Measurements from ENCODE around the gene RNASE4.
"Not testable (repeated sequence)": the region's sequence is repeated elsewhere in the genome, so short reads cannot be mapped to it uniquely, and the experiment has no call there.

Gene RNASE4

DNA sequence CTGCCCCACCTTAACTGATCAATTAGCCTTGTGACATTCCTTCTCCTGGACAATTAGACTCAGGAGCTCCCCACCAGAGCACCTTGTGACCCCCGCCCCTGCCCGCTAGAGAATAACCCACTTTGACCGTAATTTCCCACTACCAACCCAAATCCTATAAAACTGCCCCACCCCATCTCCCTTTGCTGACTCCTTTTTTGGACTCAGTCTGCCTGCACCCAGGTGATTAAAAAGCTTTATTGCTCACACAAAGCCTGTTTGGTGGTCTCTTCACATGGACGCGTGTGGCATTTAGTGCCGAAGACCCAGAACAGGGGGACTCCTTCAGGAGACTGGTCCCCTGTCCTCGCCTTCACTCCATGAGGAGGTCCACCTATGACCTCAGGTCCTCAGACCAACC lies 16.6 kb downstream of the RNASE4 start:
- not testable (repeated sequence) for DNase-seq

DNA sequence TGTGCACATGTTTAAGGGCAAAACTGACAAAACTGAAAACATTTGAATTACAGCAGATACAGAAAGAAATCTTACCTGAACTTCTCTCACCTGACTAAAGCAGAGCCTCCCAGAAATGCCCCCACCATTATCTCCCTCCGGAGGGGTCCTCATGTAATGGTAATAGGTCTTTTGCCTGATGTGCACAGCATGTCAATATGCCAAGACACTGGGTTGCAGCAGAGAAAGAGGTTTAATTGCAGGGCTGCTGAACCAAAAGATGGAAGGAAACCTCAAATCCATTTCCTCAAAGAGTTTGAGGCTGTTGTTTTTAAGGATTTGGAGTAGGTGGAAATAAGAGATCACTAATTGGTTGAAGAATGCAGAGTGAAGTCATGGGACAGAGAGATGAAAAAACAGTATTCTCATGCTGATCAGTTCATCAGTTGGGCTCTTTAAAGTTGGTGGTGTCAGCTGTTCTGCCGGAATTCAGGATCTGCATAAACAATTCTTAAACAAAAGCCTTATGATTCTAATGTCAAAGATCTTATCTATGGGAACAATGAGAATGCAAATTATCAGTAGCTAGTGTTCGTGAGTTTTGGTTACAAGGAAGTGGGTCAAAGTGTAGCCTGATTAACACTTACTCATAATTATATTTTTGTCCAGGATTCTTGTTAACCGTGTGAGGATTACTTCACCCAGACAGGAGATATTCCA lies 22.4 kb downstream of the RNASE4 start:
- no peak for DNase-seq

DNA sequence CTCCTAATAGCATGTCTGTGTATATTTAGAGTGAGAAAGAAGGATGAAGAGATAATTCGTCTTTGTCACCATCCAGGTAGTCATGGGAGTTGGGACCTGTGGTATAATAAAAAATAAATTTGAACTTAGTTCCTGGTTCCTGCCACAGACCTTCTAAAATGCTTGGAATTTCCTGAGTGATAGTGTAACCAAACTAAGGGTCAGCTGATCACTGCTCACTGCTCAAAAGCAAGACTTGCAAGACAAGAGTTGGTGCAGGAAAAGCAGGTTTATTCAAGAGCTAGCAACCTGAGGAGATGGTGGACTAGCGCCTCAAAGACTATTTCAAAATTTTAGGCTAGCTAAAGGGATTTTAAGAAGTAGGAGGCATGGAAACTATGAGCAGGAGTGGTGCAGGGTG lies 23.3 kb downstream of the RNASE4 start:
- no peak for DNase-seq

DNA sequence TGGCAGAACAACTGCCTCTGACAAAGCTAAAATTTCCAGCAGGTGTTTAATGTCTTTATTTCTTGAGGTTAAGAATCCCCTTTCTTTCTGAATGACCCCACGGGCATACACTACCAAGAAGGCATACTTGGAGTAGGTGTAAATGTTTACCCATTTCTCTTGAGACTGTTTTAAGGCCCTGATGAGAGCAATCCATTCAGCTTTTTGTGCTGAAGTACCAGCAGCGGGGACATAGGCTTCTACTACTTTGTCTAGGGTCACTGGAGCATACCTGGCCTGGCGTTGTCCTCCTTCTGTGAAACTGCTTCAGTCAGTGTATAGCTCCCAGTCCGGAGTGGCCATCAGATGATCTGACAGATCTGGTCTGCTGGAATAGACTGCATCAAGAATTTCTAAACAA lies 26.9 kb downstream of the RNASE4 start:
- no peak for DNase-seq

GRCh38 chr14:20711685-20712084 lies 27.3 kb downstream of the RNASE4 start:
- DNase-seq: no peak

GRCh38 chr14:20712904-20713303 lies 28.5 kb downstream of the RNASE4 start:
- no peak for DNase-seq

- no peak for DNase-seq
These were observed 30.4 kb downstream of the RNASE4 start for GRCh38 chr14:20714593-20715250.

GRCh38 chr14:20719777-20720176 lies 35.4 kb downstream of the RNASE4 start:
- no peak for DNase-seq

DNA sequence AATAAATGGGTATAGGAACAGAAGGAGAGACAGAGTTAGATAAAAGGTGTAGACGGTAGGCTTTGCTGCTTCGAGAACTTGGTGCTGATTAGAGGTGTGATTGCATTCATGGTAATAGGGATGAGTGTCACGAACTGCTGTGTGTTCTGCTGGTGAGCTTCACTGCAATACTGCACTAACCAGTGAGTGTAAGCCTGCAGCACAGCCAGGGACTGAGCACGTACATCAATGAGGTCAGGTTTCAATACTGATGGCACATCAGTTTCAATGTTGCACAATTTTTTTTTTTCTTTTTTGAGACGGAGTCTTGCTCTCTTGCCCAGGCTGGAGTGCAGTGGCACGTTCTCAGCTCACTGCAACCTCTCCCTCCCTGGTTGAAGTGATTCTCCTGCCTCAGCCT lies 36.4 kb downstream of the RNASE4 start:
- DNase-seq: no peak

GRCh38 chr14:20722016-20722415 lies 37.7 kb downstream of the RNASE4 start:
- no peak for DNase-seq

DNA sequence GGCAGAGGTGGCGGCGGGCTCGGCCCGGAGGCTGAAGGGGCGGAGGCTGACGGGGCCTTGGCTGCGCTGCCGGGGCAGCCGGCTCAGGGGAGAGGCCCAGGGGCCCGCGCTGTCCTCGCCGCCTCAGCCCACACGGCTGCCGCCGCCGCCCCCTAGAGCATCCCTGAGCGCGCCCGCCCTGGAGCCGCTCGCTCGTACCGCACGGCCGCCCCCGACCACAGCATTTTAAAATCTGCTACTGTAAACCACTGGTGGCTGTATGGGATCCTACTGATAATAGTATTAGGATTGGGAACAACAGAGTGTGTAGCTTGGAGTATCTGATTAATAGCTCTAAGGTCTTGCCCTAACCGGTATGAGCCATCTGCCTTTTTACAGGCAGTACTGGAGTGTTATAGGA lies 39.1 kb downstream of the RNASE4 start:
- no peak for DNase-seq

DNA sequence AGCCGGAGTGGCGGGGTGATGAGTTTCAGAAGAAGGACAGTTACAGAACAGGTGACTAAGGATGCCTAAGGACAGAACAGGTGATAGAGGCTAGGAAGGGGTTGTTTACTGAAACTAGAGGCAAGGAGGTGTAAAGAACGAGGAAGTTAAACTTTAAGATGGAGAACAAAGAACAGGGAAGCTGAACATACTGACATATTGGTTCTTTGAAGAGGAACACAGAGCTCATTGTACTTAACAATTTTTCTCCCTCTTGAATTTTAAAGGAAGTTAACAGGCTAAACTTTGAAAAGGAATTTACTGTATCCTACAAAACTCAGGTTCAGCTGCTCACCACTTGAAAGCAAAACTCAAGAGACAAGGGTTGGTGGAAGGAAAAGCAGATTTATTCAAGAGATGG lies 41.8 kb downstream of the RNASE4 start:
- not testable (repeated sequence) for DNase-seq

GRCh38 chr14:20726531-20726930 lies 42.2 kb downstream of the RNASE4 start:
- DNase-seq: no peak

GRCh38 chr14:20730891-20731290 lies 46.5 kb downstream of the RNASE4 start:
- DNase-seq: no peak

GRCh38 chr14:20732477-20732876 lies 48.1 kb downstream of the RNASE4 start:
- no peak for DNase-seq

DNA sequence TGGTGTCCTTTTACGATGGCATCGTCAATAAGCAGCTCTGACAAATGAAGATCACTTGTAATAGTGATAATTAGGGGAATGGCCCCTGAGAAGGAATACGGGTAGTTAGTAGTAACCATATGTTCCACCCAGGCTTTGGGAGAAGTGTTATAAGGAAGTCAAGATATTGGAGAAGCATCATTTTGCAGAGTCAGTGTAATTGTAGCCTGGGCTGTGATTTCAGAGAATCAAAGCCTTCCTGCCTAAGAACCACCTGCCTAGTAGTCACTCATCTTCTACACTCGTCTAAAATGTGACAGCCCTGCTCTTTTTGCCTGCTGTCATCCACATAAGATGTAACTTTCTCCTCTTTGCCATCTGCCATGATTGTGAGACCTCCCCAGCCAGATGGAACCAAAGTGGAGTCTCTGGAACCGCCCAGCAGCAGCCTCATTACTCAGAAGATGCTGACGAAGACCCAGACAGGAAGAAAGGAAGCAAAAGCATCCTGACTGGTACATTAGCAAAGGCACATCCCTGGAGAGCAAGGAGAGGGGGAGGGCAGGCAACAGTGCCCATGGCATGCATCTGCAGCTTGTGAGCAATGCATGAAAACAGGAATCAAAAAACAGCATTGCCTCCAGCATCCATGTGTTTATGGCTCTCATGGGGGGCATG lies 48.7 kb downstream of the RNASE4 start:
- no peak for DNase-seq

DNA sequence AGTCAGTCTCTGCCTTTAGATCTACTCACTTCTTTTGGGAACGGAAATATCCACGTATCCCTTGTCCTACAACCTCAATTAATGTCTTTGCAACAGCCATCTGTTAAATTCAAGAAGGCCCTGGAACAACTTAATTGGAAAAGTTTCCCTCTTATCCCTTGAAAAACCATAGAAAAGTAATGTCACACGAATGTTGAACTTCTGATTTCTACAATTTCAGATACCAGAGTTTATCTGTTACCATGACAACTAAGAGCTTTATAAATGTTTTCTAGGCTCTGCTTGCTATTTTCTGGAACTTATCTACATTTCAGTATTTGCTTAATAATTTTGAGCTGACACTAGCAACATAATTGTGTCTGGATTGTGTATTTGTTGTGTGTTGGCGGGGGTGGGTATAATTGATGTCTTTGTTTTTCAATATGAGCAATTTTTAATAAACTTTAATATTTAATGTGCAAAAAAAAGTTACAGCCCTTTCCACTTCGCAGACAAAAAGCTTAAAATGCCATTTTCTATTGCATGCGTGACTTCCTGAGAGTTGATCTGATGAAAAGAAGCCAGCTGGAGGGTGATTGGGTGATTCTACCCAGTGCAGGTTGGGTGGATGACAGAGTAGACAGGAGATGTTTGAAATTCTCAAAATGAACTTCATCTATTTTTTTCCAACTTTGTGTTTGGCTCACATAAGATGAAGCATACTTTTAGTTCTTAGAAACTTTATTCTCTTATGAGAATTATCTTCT lies 49.5 kb downstream of the RNASE4 start:
- DNase-seq: no peak

DNA sequence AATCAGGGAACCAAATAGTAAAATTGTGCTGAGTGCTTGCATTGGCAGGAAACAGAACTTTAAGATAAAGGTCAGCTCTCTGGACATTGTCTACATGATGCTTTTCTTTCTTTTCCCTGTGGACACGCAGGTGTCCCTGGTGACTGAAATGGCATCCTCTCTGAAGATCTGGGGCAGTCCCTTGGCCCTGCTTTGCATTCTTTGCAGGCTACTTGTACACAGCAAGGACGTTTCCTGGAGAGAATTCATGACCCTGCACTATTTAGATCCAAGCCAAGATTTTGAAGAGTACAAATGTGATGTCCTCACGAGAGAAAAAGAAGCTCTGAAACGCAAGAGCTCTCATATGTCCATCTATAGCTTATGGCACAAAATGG lies 50.1 kb downstream of the RNASE4 start:
- no peak for DNase-seq

GRCh38 chr14:20738292-20738691 lies 53.9 kb downstream of the RNASE4 start:
- not testable (repeated sequence) for DNase-seq

GRCh38 chr14:20742132-20742531 lies 57.8 kb downstream of the RNASE4 start:
- DNase-seq: no peak

DNA sequence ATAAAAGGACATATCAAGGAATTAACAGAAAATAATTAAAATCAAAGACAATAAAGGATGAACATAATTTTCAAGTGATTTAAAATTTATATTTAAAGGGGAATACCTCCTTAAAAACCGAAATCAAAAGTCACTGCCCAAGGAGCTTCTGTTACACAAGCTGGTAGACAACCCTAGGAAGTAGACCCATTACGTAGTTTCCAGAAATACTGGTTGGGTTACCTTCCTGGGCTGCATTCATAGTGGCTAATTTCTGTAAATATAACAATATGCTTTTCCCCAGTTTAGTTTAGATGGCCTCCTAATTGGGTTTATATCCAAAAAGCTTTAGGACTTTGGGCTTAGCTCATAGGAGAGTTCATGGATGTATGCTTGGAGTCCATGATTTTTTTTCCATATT lies 59.2 kb downstream of the RNASE4 start:
- DNase-seq: no peak

GRCh38 chr14:20745571-20746358 lies 61.4 kb downstream of the RNASE4 start, which contains the start of gene EDDM3A:
TSS of gene EDDM3A (plus strand) at chr14:20745887. CDS start at chr14:20747581, 1,694 bp downstream.
- no peak for DNase-seq

DNA sequence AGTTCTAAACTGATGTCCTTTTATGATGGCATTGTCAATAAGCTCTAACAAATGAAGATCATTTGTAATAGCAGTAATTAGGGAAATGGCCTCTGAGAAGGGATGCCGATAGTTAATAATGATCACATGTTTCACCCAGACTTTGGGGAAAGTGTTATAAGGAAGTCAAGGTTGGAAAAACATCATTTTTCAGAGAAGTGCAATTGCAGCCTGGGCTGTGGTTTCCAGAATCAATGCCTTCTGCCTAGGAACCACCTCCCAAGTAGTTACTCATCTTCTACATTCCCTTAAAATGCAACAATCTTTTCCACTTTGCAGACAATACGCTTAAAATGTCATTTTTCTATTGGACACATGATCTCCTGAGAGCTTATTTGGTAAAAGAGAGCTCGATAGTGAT lies 62.2 kb downstream of the RNASE4 start:
- DNase-seq: no peak
